GM18526 (cell line): ENCODE results near the gene SPTLC3.

Experiments used
- POLR2A ChIP-seq: IDR thresholded peaks from 3 replicates; pipeline ENCODE4 v1.6.1; 2011; ENCODE audit not compliant: insufficient read length; ENCODE audit errors: extremely low read depth

SPTLC3 gene

GRCh38 chr20:12978613-12979495 is 29.9 kb upstream of the SPTLC3 start:
- TF ChIP-seq POLR2A = no peak

GRCh38 chr20:12982098-12982497 is 26.7 kb upstream of the SPTLC3 start:
- TF ChIP-seq POLR2A = no peak

GRCh38 chr20:12984069-12984765 is 24.6 kb upstream of the SPTLC3 start:
- no peak for TF ChIP-seq POLR2A

DNA sequence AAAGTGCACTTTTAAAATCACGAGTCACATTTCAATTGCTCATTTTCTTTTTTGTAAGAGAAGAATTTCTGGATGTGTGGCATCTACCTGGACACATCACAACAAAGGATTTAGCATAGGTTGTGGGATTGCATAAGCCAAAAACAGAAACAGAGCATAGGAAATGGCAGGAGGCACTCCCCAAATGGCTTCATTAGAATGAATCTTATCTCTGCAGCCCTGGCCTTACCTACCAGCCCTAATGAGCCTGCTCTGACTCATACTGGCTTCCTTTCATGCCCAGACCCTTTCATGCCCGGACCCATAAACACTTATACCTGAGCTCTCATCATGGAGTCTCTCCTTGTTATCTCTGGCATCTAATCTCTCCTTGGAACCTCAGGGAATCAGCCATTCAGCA is 23.9 kb upstream of the SPTLC3 start:
- TF ChIP-seq POLR2A = no peak

DNA sequence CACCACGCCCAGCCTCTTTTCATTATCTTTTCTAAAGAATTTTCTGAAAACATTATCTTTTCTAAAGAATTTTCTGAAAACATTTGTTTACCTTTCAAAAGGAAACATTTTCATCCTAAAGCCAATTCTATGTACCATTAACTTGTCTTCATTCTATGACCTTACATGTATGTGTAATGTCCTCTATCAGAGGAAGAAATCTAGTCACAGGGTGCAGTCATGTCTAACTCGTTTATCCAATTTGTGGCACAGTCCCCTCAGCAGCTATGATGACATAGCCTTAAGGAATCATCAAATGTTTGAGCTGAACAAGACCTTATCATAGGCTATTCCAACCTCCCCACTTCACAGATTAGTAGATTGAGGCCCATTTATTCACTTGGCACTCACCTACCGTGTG is 21.5 kb upstream of the SPTLC3 start:
- no peak for TF ChIP-seq POLR2A

DNA sequence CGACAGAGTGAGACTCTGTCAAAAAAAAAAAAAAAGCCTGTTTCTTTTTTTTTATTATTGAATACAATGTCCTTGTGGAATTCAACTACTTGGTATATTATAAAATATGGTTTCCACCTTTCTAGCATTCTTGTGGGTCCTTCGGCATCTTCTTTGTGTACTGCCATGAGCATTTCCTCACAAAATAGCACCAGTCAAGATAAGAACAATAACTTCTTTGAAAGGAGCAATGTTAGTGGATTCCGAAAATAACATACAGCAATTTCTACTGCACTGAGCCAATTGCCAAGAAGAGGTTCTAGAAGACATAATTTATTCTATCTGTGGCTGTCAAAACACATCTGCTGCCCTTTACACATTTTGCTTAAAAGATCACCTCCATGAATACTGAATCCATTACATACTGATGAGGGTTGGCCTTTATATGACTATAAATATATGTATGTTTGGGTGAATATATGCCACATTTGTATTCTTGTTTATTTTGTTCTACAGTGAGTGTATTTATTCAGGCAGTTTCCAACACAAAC is 19.1 kb upstream of the SPTLC3 start:
- TF ChIP-seq POLR2A = no peak

DNA sequence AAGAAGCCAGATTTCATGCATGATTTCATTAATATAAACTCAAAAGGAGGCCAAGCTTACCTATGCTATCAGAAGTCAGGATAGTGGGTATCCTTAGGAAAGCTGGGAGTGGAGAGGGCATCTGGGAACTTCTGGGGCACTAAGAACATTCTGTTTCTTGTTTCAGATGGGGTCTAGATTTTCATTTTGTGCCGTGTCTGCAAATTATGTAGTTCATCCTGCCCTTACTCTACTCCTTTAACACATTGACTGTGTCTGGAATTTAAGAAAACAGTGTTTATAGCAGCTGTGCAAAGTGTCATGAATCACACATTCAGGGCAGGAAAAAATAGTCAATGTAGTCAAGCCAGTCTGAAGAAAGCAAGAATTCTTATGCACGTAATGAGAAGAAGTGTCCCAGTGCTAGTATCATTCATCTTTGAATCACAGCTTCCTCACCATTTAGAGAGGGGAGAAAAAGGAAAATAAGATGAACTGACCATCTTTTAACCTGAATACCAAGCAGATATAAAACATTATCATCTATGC is 11.6 kb upstream of the SPTLC3 start:
- TF ChIP-seq POLR2A = no peak

DNA sequence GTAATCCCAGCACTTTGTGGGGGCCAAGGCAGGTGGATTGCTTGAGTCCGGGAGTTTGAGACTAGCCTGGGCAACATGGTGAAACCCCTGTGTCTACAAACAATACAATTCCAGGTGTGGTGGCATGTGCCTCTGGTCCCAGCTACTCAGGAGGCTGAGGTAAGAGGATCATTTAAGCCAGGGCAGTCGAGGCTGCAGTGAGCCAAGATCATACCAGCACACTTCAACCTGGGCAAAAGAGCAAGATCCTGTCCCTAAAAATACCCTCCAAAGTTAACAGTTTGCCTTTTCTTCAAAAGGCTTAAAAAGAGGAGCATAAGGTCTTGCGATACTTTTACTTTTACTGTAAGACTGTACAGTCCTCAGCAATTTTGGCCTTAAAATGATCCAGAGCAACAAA is 10.7 kb upstream of the SPTLC3 start:
- no peak for TF ChIP-seq POLR2A

DNA sequence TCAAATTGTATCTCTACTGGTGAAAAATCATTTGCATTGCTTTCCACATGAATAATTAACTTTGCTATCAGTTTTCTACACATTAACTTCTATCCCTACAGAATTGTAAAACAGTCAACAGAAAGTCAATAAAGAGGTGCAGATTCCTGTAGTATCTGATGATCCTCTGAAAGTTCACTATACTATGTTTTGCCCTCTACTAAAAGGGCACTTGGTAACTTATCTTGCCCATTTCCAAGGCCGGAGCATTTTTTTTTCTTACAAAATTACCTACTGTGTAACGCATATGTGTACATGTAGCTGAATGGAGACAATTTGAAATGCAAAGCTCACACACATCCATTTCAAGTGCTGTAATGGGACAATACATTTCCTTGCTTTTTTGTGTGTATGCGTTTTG is 9.6 kb upstream of the SPTLC3 start:
- no peak for TF ChIP-seq POLR2A

DNA sequence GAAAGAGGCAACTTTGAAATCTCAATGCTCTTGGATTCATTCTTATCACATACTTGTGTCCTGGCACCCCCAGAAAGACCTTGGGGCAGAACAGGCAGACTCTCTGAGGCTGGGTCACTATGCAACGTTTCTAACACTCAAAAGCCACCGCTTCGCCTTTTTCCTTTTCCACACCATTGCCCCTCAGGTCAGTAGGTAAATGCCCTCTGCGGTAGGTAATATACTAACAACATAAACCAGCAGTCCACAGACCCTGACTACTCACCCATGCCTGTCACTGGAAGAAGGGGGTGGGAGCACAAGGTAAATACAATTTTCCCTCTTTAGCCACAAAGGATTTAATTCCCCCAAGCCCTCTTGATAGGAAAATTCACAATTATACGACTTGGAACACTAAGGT is 6.5 kb upstream of the SPTLC3 start:
- no peak for TF ChIP-seq POLR2A

DNA sequence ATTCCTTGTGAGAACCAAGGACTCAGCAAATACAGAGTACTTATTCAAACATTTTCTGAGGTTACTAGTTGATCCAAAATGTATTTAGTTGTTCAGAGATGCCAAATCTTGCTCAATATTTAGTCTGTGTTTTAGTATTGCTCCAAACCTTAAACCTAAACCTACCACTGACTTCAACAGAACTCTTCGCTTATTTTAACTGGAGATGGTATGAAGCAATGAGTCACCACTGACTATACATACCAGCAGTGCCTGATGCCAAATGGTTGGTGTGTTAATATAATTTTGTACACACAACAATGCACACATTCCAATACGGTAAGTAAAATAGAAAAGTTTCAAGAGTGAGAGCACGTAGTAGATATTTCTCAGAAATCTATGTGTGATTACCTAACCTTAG is 1.9 kb upstream of the SPTLC3 start:
- TF ChIP-seq POLR2A = no peak

DNA sequence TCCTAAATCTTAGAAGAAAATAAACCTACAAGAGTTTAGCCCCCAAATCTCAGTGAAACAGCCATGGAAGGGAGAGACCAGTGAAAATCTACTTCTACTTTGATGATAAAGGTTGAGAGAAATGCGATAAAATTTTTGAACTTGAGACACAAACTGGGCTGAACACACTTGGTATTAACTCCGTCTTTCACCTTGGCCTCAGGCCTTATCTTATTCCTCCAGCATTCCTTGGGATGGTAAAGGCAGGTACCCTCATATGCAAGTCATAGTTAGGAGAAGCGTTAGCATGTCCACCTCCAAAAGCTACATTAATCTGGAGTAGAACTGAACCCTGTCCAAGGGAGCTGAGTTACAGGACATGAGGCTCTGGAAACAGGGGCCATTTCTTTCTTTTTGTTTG is 1.2 kb upstream of the SPTLC3 start:
- TF ChIP-seq POLR2A = no peak

GRCh38 chr20:13009682-13010406 is 1.1 kb downstream of the SPTLC3 start:
- TF ChIP-seq POLR2A = no peak

DNA sequence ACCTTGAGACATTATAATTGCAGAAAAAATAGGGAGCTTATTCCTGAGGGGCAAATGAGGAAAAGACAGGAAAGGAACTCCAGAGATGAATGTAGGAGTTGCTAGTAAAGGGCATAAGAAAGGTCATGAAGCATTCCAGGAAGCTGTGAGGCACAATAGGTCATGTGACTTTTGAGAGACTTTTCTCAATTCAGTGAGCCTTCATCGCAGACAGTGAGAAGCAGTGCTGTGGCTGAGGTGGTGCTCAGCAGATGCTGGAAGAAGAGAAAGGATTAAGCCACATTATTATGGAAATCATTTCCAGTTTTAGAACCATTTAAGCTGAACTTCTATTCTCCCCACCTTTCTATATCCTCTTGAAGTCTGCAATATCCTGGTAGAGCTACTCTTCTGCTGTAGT is 4.1 kb downstream of the SPTLC3 start:
- TF ChIP-seq POLR2A = no peak

- no peak for TF ChIP-seq POLR2A
Observed at GRCh38 chr20:13013411-13013810, 4.6 kb downstream of the SPTLC3 start.
